Lower leg skin (tissue), 3 donors: Measurements from ENCODE around the gene MFSD6L.

Experiments used
- POLR2A ChIP-seq, 2 donors: fragments of 450-650 bp; IDR thresholded peaks; one replicate each; pipeline ENCODE4 v1.6.1; 2016 to 2017; ENCODE audit warnings: antibody characterized with exemption in 2 of 2, mild to moderate bottlenecking in 1 of 2, moderate library complexity in 1 of 2
- TF ChIP-seq, protein P1 (sequence below), 3 donors: fragments of 450-650 bp; IDR thresholded peaks; one replicate each; pipeline ENCODE4 v1.5.1; 2016; ENCODE audit warnings: antibody characterized with exemption in 3 of 3, mild to moderate bottlenecking in 3 of 3, moderate library complexity in 2 of 3

DNA sequence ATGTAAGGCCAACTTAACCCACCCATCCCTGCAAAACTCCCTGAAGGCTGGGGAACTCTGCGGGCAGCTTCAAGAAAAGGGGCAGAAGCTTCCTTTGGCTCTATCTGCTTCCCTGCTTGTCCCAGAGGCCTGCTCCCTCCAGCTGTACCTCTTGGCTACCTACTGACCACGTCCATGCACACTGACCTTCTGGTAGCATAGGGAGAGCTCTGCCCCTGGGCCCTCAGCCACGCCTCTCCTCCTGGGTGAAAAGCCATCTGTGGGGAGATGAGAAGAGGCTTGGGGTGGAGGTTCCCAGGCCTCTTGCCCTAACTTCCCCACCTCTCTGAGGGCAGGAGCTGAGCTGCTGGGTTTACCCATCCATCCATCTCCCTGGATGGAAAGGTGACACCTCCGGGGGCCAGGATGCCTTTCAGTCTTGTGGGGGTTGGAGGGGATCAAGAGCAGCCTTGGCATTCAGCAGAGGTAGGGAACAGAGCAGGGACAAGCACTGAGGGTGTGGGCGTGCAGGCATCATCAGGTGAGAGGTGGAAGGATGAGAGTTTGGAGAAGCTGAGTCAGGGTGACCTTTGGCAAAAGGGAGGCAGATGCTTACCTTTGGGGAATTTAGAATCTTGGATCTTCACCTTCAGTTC lies 23.4 kb upstream of the MFSD6L start:
- TF ChIP-seq, protein P1, sequence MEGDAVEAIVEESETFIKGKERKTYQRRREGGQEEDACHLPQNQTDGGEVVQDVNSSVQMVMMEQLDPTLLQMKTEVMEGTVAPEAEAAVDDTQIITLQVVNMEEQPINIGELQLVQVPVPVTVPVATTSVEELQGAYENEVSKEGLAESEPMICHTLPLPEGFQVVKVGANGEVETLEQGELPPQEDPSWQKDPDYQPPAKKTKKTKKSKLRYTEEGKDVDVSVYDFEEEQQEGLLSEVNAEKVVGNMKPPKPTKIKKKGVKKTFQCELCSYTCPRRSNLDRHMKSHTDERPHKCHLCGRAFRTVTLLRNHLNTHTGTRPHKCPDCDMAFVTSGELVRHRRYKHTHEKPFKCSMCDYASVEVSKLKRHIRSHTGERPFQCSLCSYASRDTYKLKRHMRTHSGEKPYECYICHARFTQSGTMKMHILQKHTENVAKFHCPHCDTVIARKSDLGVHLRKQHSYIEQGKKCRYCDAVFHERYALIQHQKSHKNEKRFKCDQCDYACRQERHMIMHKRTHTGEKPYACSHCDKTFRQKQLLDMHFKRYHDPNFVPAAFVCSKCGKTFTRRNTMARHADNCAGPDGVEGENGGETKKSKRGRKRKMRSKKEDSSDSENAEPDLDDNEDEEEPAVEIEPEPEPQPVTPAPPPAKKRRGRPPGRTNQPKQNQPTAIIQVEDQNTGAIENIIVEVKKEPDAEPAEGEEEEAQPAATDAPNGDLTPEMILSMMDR (IDR thresholded peaks at IDR 0.05), result no peak
- TF ChIP-seq POLR2A (IDR thresholded peaks at IDR 0.05), result no peak
